GM12865 (cell line): ENCODE data around the gene POU2AF3.
"Not testable (repeated sequence)": the region's sequence is repeated elsewhere in the genome, so short reads cannot be mapped to it uniquely, and the experiment has no call there.

Source experiments
- DNase-seq: peaks from one replicate; pipeline ENCODE4 v3.0.0; 2010; ENCODE audit warnings: low read depth
- H3K4me3 ChIP-seq: 2 replicates; pipeline ENCODE4 v1.5.1; 2011; ENCODE audit warnings: mild to moderate bottlenecking, low read depth, low read length, control low read depth
- TF ChIP-seq, protein P1 (sequence below): IDR thresholded peaks from 2 replicates; pipeline ENCODE4 v1.5.1; 2011; ENCODE audit warnings: low read length, control low read depth, low read depth, inconsistent platforms; ENCODE audit not compliant: insufficient read depth; ENCODE audit errors: missing control alignments

Gene POU2AF3

DNA sequence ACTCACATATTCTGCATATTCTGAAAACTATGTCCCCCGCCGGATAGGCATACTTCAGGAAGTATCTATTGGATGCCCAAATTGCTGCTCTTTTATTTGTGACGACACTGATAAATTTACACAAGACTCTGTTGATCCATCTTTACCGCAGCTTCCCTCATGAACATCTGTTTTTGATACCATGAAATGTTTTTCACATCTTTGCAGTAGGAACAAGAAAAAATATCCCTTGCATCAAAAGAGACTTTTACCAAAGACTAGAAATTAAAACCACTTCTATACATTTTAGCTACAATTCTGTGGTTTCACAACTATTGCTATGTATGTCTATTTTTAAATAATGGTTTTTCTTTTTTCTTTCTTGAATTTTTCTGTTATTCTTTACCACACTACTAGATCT is 37.5 kb upstream of the POU2AF3 start:
- H3K4me3 ChIP-seq = no peak overlapping the region
- no peak for DNase-seq
- TF ChIP-seq, protein P1, sequence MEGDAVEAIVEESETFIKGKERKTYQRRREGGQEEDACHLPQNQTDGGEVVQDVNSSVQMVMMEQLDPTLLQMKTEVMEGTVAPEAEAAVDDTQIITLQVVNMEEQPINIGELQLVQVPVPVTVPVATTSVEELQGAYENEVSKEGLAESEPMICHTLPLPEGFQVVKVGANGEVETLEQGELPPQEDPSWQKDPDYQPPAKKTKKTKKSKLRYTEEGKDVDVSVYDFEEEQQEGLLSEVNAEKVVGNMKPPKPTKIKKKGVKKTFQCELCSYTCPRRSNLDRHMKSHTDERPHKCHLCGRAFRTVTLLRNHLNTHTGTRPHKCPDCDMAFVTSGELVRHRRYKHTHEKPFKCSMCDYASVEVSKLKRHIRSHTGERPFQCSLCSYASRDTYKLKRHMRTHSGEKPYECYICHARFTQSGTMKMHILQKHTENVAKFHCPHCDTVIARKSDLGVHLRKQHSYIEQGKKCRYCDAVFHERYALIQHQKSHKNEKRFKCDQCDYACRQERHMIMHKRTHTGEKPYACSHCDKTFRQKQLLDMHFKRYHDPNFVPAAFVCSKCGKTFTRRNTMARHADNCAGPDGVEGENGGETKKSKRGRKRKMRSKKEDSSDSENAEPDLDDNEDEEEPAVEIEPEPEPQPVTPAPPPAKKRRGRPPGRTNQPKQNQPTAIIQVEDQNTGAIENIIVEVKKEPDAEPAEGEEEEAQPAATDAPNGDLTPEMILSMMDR = no peak

DNA sequence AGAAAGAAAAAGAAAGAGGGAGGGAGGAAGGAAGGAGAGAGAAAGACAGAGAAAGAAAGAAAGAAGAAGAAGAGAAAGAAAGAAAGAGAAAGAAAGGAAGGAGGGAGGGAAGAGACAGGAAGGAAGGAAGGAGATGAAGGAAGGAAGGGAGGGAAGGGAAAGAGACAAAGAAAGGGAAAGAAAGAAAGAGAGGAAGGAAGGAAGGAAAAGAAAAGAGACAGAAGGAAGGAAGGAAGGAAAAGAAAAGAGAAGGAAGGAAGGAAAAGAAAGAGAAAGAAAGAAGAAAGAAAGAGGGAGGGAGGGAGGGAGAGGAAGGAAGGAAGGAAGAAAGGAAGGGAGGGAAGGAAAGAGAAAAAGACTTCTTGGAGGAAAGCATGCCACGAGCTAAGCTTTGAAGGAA is 33.7 kb upstream of the POU2AF3 start:
- TF ChIP-seq, protein P1 = no peak
- no peak for DNase-seq
- no peak overlapping the region for H3K4me3 ChIP-seq

DNA sequence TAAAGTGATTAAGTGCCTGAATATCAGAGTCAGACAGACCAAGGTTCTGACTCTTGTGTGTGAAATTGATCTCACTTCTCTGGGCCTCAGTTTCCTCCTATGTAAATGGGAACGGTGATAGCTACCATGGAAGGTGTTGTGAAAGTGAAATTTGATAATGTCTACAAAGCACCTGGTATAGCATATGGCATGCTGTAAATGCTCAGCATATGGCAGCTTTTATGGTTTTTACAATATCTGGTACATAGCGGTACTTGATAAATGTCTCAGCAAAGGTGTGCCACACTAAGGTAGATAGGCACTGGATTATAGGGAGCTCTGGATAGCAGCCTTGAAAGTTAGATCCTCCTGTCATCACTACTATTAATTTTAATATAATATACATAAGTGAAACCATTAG is 32.9 kb upstream of the POU2AF3 start:
- no peak overlapping the region for H3K4me3 ChIP-seq
- TF ChIP-seq, protein P1 = no peak
- no peak for DNase-seq

DNA sequence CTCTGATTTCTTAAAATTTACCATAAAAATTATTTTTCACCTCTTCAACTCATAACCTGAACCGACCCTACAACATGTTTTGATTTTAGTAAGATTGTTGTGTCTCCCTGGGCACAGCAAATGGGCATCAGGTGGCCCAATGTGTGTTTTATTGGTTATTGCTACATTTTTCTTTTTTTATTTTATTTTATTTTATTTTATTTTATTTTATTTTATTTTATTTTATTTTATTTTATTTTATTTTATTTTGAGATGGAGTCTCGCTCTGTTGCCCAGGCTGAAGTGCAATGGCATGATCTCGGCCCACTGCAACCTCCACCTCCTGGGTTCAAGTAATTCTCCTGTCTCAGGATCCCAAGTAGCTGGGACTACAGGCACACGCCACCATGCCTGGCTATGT is 30.0 kb upstream of the POU2AF3 start:
- H3K4me3 ChIP-seq, DNase-seq: not testable (repeated sequence)

DNA sequence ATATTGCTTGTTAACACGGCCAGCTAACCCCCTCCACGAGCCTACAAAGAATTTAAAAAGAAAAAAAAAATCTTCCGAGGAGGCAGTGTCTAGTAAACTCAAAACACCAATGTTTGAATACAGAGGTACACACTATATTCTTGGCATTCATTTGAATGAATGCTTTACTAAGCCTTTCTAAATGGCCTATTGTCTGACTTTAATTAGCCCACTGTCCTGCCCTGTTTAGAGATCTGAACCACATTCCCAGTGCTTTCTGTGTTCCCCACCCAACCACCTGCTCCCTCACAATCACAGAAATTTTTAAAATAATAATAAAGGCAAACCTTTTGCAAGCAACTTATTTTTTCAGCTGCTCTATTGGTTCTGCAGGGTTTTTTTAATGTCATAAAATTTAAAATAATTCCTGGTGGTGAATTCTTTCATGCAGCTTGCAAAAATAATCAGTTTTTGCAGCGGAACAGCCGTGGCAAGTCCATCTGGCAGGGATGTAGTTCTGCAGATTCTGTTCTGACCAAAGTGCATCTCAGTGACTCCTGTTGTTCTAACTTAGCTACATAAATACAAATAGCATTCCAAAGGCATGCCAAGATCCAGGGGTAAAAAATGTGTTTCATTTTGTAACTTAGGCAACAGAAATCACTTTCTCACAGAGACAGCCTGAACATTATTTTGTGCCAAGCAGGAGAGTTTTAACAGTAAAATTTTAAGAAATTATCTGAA is 29.0 kb upstream of the POU2AF3 start:
- TF ChIP-seq, protein P1 = no peak
- no peak overlapping the region for H3K4me3 ChIP-seq
- DNase-seq = no peak

DNA sequence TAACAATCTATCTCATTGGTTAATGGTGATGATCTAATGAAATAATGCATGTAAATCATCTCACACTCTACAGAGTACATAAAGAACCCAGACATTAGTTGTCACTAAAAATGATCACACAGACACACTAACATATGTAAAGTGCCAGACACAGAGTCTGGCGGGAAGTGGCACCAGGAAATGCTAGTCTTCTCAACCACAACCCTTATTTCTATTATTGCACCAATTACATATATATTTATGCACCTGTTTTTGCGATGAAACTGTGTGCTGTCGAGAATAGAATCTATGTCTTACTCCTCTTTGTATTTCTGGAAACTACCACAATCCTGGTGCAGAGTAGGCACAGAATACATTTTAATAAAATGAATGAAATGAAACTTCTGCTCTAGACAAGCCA is 25.9 kb upstream of the POU2AF3 start:
- no peak for DNase-seq
- no peak overlapping the region for H3K4me3 ChIP-seq
- TF ChIP-seq, protein P1 = no peak

DNA sequence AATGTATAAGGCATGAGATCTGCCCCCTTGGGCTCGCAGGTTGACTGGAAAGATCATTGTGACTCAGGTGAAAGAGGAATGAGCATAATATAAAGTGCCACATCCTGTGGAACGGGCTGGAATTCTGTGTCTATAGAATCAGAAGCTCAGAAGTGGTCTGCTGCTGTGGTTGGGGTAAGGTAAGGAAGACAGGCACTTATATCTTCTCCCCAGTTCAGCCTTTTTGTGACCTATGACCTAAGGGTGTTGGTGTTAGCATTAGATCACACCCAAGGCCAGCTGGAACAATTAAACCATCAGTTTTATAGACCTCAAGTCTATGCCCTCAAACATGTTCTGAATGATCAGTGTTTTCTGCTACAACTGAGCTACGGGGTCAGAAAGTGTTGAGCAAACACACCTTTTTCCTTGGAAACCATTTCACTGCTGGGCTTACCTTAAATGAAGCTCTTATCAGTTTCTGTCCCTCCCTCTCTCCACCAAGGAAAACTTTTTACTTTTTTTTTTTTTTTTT is 15.7 kb upstream of the POU2AF3 start:
- no peak for DNase-seq
- TF ChIP-seq, protein P1 = no peak
- no peak overlapping the region for H3K4me3 ChIP-seq
